HG02571 (cell line): Measurements from ENCODE around the gene EID1.

Experiments
- ATAC-seq: cut with Tn5 transposase; IDR thresholded peaks from one replicate; pipeline ENCODE4 v1.9.1; 2021; ENCODE audit warnings: mild to moderate bottlenecking, moderate library complexity; ENCODE audit not compliant: unreplicated experiment

EID1 gene

GRCh38 chr15:48868023-48868422, 9.9 kb upstream of the EID1 start:
- no peak for ATAC-seq

- ATAC-seq, result no peak
These were observed 9.4 kb upstream of the EID1 start for GRCh38 chr15:48868536-48868935.

GRCh38 chr15:48869966-48870365, 8.0 kb upstream of the EID1 start:
- no peak for ATAC-seq

- ATAC-seq, result no peak
These were observed 6.4 kb upstream of the EID1 start for GRCh38 chr15:48871542-48871941.

GRCh38 chr15:48872632-48873031, 5.3 kb upstream of the EID1 start:
- no peak for ATAC-seq

GRCh38 chr15:48875241-48875960, 2.5 kb upstream of the EID1 start:
- no peak for ATAC-seq

- ATAC-seq, result no peak
These were observed 1.9 kb upstream of the EID1 start for GRCh38 chr15:48876057-48876456.

GRCh38 chr15:48880070-48880634, 2.2 kb downstream of the EID1 start:
- ATAC-seq, result no peak

GRCh38 chr15:48883699-48884098, 5.8 kb downstream of the EID1 start:
- no peak for ATAC-seq

GRCh38 chr15:48887144-48887543, 9.2 kb downstream of the EID1 start:
- no peak for ATAC-seq

GRCh38 chr15:48888191-48888590, 10.3 kb downstream of the EID1 start:
- no peak for ATAC-seq

- no peak for ATAC-seq
These were observed 10.9 kb downstream of the EID1 start for GRCh38 chr15:48888836-48889235.

GRCh38 chr15:48889925-48890324, 12.0 kb downstream of the EID1 start:
- no peak for ATAC-seq

GRCh38 chr15:48890375-48890972, 12.5 kb downstream of the EID1 start:
- no peak for ATAC-seq

- no peak for ATAC-seq
These were observed 13.4 kb downstream of the EID1 start for GRCh38 chr15:48891232-48891765.

- no peak for ATAC-seq
These were observed 15.4 kb downstream of the EID1 start for GRCh38 chr15:48893311-48893710.

GRCh38 chr15:48896869-48897814, 19.2 kb downstream of the EID1 start:
- no peak for ATAC-seq

- no peak for ATAC-seq
These were observed 20.1 kb downstream of the EID1 start for GRCh38 chr15:48898032-48898431.

GRCh38 chr15:48898446-48898845, 20.5 kb downstream of the EID1 start:
- ATAC-seq, result no peak

- no peak for ATAC-seq
These were observed 21.9 kb downstream of the EID1 start for GRCh38 chr15:48899793-48900192.

GRCh38 chr15:48904758-48905157, 26.8 kb downstream of the EID1 start:
- ATAC-seq, result no peak
